Measurements from ENCODE around the gene COMMD4. TPM values are rescaled to one million over a fixed set of nuclear protein-coding genes. Genes with fewer than 3 reads are reported as not detected.

COMMD4 gene
- polyA plus RNA-seq, 1 of the 3 experiments (the other 2 are of a cell fraction), result 223 TPM

GRCh38 chr15:75352186-75353080, 16.6 kb downstream of the COMMD4 start (continued):
- TF ChIP-seq NRF1 (IDR thresholded peaks at IDR 0.05; ENCODE audit: low read depth, low read length) (no peak), MAX (IDR thresholded peaks at IDR 0.05; ENCODE audit: low read depth) (no peak), TAF1 (IDR thresholded peaks at IDR 0.05; ENCODE audit: borderline replicate concordance, low read depth, low read length) (no peak)

GRCh38 chr15:75353604-75354003, 17.7 kb downstream of the COMMD4 start:
- no peaks in the 10 kb centered on the region for H3K9me2 ChIP-seq
- H3K27me3 ChIP-seq (ENCODE audit: insufficient read depth), result no peaks in the 10 kb centered on the region
- no peaks in the 10 kb centered on the region for H3K79me2 ChIP-seq (ENCODE audit: insufficient read depth)
- no peaks in the 10 kb centered on the region for H4K20me1 ChIP-seq (ENCODE audit: insufficient read depth)
- H3K4me2 ChIP-seq, result no peak overlapping the region
- no peak overlapping the region for H3K27ac ChIP-seq (ENCODE audit: low read depth in 2 of 2, low read length in 1 of 2)
- peaks cover 0 to 27% of the 10 kb centered on the region in 2 experiments for H3K36me3 ChIP-seq (replicated peaks in 1 of 2; ENCODE audit: control insufficient read depth in 1 of 2, insufficient read depth in 2 of 2, low read length in 1 of 2)
- no peak overlapping the region for H2AFZ ChIP-seq (ENCODE audit: low read depth)
- POLR2A ChIA-PET, result interaction anchor here (1.1 kb wide), 1 partner anchor 14 kb away, joined by 5 read pairs; no protein-coding TSS in a partner anchor
- no peak overlapping the region for H3K4me3 ChIP-seq (ENCODE audit: low read depth in 2 of 2, low read length in 1 of 2)
- H3K9me3 ChIP-seq, result no peaks in the 10 kb centered on the region
- H3F3A ChIP-seq (replicated peaks; ENCODE audit: insufficient read depth), result peaks cover 7% of the 10 kb centered on the region
- CTCF ChIA-PET, result interaction anchor here (5.4 kb wide), 1 partner anchor 14 kb away, joined by 29 read pairs; the partner anchor contains the start of gene MAN2C1
- no peak for DNase-seq
- WGBS (ENCODE audit: low lambda C conversion rate), result 94% methylated on average over 7 of the region's 7 CpGs
- H3K4me1 ChIP-seq (ENCODE audit: control insufficient read depth in 1 of 2, insufficient read depth in 2 of 2, low read depth in 1 of 2, low read length in 1 of 2), result peaks cover 0 to 5% of the 10 kb centered on the region in 2 experiments; a peak in 1 of 4 replicates
- TF ChIP-seq ELF1 (IDR thresholded peaks at IDR 0.05), result no peak
- TF ChIP-seq JUND (IDR thresholded peaks at IDR 0.05), result no peak
- no peak for TF ChIP-seq RXRA (IDR thresholded peaks at IDR 0.05; ENCODE audit: borderline replicate concordance, low read depth)
- no peak for TF ChIP-seq MXI1 (IDR thresholded peaks at IDR 0.05; ENCODE audit: low read depth, low read length)
- no peak for TF ChIP-seq RCOR1 (IDR thresholded peaks at IDR 0.05; ENCODE audit: low read length)
- no peak for TF ChIP-seq SIN3A (IDR thresholded peaks at IDR 0.05; ENCODE audit: borderline replicate concordance, low read depth, low read length)
- TF ChIP-seq MEF2A (IDR thresholded peaks at IDR 0.05; ENCODE audit: borderline replicate concordance, low read depth), result no peak
- TF ChIP-seq REST (IDR thresholded peaks at IDR 0.05; ENCODE audit: low read depth, low read length), result no peak
- TF ChIP-seq TCF12 (IDR thresholded peaks at IDR 0.05), result no peak
- no peak overlapping the region for H3K9ac ChIP-seq

Data from SK-N-SH (cell line).